WTC11 (cell line): ENCODE measurements around the gene ZNF823. TPM values are rescaled to one million over a fixed set of nuclear protein-coding genes. Genes with fewer than 3 reads are reported as not detected.

ENCODE experiments used
- ATAC-seq: fragments of 200-7000 bp; cut with Tn5 transposase; 2 replicates; pipeline ENCODE4 v1.10.0; 2021; ENCODE audit warnings: mild to moderate bottlenecking, moderate library complexity
- CTCF ChIA-PET: fragments of 300-600 bp; sonication (Branson Sonifier 250); formaldehyde crosslinking; loops from one replicate; lab custom pipeline; 2021; ENCODE audit warnings: antibody characterized with exemption; lab: Charles Lee
- POLR2A ChIA-PET: fragments of 350-600 bp; sonication (Branson Sonifier 250); formaldehyde crosslinking; loops from one replicate; lab custom pipeline; 2021; ENCODE audit warnings: antibody characterized with exemption; lab: Charles Lee
- DNase-seq: peaks from one replicate; pipeline ENCODE4 v3.0.0; 2021; ENCODE audit warnings: low spot score
- H3K27ac Mint-ChIP-seq: 2 replicates; pipeline ENCODE4 v1.8.0; 2021; ENCODE audit warnings: mixed read lengths
- H3K27me3 Mint-ChIP-seq: 2 replicates; pipeline ENCODE4 v1.8.0; 2021; ENCODE audit warnings: low read depth, mild to moderate bottlenecking, moderate library complexity, mixed read lengths
- H3K36me3 Mint-ChIP-seq: 2 replicates; pipeline ENCODE4 v1.8.0; 2021; ENCODE audit warnings: mixed read lengths
- H3K4me1 Mint-ChIP-seq: 2 replicates; pipeline ENCODE4 v1.8.0; 2022; ENCODE audit warnings: mixed read lengths
- H3K4me3 Mint-ChIP-seq: 2 replicates; pipeline ENCODE4 v1.8.0; 2021; ENCODE audit warnings: mild to moderate bottlenecking, moderate library complexity, mixed read lengths
- H3K9me3 Mint-ChIP-seq: 2 replicates; pipeline ENCODE4 v1.8.0; 2021; ENCODE audit warnings: mixed read lengths
- ESRRA ChIP-seq: sonication (generic); formaldehyde crosslinking; IDR thresholded peaks from 2 replicates; pipeline ENCODE4 v1.8.1; 2022; ENCODE audit warnings: mild to moderate bottlenecking, missing genetic modification reagents, borderline replicate concordance
- JAZF1 ChIP-seq: fragments of 250-450 bp; sonication (Bioruptor Pico); IDR thresholded peaks from 2 replicates; pipeline ENCODE4 v1.9.0; 2021; ENCODE audit warnings: moderate library complexity, mild to moderate bottlenecking, inconsistent platforms
- JUN ChIP-seq: sonication (generic); formaldehyde crosslinking; IDR thresholded peaks from 2 replicates; pipeline ENCODE4 v1.8.0; 2023; ENCODE audit warnings: mild to moderate bottlenecking, missing genetic modification reagents
- NR2C2 ChIP-seq: sonication (generic); formaldehyde crosslinking; IDR thresholded peaks from 2 replicates; pipeline ENCODE4 v1.8.0; 2022; ENCODE audit warnings: mild to moderate bottlenecking, missing genetic modification reagents
- SOX15 ChIP-seq: fragments of 250-450 bp; sonication (Bioruptor Pico); IDR thresholded peaks from 2 replicates; pipeline ENCODE4 v1.9.0; 2021; ENCODE audit warnings: mild to moderate bottlenecking
- TCF7 ChIP-seq: sonication (generic); formaldehyde crosslinking; IDR thresholded peaks from 2 replicates; pipeline ENCODE4 v1.8.0; 2022; ENCODE audit warnings: mild to moderate bottlenecking, low read depth, missing genetic modification reagents, moderate library complexity
- TEAD1 ChIP-seq: sonication (generic); formaldehyde crosslinking; IDR thresholded peaks from 2 replicates; pipeline ENCODE4 v1.8.0; 2022; ENCODE audit warnings: mild to moderate bottlenecking, missing genetic modification reagents
- total RNA-seq: library from RNA; stranded (reverse); gene quantifications from 3 replicates; pipeline ENCODE4 v1.2.3, GENCODE V29; 2021
- TF ChIP-seq, protein P1 (sequence below): fragments of 200-600 bp; IDR thresholded peaks from 2 replicates; pipeline ENCODE4 v1.8.0; 2022; ENCODE audit warnings: antibody characterized with exemption
- TF ChIP-seq, protein P2 (sequence below): sonication (generic); formaldehyde crosslinking; IDR thresholded peaks from 2 replicates; pipeline ENCODE4 v1.8.0; 2022; ENCODE audit warnings: mild to moderate bottlenecking, missing genetic modification reagents
- TF ChIP-seq, protein P3 (sequence below): sonication (generic); formaldehyde crosslinking; IDR thresholded peaks from 2 replicates; pipeline ENCODE4 v1.8.1; 2023; ENCODE audit warnings: mild to moderate bottlenecking, missing genetic modification reagents, borderline replicate concordance
- TF ChIP-seq, protein P4 (sequence below): sonication (generic); formaldehyde crosslinking; IDR thresholded peaks from 2 replicates; pipeline ENCODE4 v1.8.1; 2022; ENCODE audit warnings: low read depth, mild to moderate bottlenecking, moderate library complexity, missing genetic modification reagents, borderline replicate concordance
- TF ChIP-seq, protein P5 (sequence below): fragments of 250-450 bp; sonication (Bioruptor Pico); IDR thresholded peaks from 2 replicates; pipeline ENCODE4 v1.9.0; 2021; ENCODE audit warnings: mild to moderate bottlenecking
- TF ChIP-seq, protein P6 (sequence below): sonication (generic); formaldehyde crosslinking; IDR thresholded peaks from 2 replicates; pipeline ENCODE4 v1.8.0; 2023; ENCODE audit warnings: missing genetic modification reagents

ZNF823 gene
- total RNA-seq, 1 experiment from 2014 or later, result 5.4 TPM

DNA sequence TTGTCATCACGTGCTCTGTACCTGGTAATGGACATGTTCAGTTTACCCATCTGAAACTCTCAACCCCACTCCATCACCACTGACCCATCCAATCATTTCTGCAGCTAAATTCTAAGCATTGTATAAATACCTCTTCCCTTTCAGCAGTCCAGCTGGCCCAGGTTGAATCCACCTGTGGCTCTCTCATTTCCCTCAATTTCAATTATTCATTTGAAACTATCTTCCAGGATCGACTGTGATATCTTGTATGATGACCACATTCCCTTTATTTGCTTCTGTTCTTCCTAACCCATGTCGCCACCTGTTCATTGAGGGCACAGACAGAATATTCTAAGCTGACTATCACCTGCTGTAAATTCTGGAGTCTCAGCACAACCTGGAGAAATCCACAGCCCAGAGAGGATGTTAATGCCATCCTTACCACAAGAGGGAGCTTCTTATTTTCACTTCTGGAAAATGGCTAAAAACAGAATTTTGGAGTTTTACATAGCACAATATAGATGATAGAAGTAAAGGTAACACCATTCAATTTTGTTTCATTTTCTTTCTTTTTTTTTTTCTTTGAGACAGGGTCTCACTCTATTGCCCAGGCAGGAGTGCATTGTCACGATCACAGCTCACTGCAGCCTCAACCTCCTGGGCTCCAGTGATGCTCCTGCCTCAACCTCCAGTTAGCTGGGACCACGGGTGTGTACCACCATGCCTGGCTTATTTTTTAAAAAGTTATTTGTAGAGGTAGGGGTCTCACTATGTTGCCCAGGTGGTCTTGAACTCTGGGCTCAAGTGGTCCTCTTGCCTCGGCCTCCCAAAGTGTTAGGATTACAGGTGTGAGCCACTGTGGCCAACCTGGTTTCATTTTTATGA, 38.6 kb downstream of the ZNF823 start:
- H3K4me3 Mint-ChIP-seq, result no peak overlapping the region

DNA sequence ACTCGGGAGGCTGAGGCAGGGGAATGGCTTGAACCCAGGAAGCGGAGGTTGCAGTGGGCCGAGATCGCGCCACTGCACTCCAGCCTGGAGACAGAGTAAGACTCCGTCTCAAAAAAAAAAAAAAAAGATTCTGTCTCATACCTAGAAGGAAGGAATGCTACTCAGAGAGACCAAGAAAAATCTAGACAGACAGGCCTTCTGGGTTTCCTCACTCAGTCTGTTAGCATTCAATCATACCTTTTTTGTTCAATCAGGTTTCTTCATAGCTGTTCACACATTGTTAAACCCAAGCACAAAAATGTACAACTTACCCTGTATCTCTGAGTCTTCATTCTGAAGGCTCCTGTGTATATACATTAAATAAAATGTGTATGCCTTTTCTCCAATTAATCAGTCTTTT, 40.5 kb downstream of the ZNF823 start:
- Mint-ChIP-seq H3K27me3 (peaks cover 17% of the 10 kb centered on the region), H3K27ac (no peak overlapping the region), H3K4me3 (no peak overlapping the region), H3K36me3 (no peaks in the 10 kb centered on the region; the same call in 1 of the 2 replicates), H3K4me1 (peaks cover 15% of the 10 kb centered on the region), H3K9me3 (no peaks in the 10 kb centered on the region)
- POLR2A ChIA-PET, result no interaction called here
- DNase-seq (no peak), ATAC-seq (no peak)
- CTCF ChIA-PET, result interaction anchor here (1.3 kb wide), 1 partner anchor 100 kb away, joined by 11 read pairs; the partner anchor contains the start of gene ZNF491
- TF ChIP-seq, protein P1, sequence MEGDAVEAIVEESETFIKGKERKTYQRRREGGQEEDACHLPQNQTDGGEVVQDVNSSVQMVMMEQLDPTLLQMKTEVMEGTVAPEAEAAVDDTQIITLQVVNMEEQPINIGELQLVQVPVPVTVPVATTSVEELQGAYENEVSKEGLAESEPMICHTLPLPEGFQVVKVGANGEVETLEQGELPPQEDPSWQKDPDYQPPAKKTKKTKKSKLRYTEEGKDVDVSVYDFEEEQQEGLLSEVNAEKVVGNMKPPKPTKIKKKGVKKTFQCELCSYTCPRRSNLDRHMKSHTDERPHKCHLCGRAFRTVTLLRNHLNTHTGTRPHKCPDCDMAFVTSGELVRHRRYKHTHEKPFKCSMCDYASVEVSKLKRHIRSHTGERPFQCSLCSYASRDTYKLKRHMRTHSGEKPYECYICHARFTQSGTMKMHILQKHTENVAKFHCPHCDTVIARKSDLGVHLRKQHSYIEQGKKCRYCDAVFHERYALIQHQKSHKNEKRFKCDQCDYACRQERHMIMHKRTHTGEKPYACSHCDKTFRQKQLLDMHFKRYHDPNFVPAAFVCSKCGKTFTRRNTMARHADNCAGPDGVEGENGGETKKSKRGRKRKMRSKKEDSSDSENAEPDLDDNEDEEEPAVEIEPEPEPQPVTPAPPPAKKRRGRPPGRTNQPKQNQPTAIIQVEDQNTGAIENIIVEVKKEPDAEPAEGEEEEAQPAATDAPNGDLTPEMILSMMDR, result no peak
- no peak for TF ChIP-seq TEAD1 (CRISPR knock-in tag)
- no peak for TF ChIP-seq SOX15 (CRISPR knock-in tag)
- TF ChIP-seq, protein P2, sequence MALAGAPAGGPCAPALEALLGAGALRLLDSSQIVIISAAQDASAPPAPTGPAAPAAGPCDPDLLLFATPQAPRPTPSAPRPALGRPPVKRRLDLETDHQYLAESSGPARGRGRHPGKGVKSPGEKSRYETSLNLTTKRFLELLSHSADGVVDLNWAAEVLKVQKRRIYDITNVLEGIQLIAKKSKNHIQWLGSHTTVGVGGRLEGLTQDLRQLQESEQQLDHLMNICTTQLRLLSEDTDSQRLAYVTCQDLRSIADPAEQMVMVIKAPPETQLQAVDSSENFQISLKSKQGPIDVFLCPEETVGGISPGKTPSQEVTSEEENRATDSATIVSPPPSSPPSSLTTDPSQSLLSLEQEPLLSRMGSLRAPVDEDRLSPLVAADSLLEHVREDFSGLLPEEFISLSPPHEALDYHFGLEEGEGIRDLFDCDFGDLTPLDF (CRISPR knock-in tag), result no peak
- no peak for TF ChIP-seq NR2C2 (CRISPR knock-in tag)
- TF ChIP-seq, protein P3, sequence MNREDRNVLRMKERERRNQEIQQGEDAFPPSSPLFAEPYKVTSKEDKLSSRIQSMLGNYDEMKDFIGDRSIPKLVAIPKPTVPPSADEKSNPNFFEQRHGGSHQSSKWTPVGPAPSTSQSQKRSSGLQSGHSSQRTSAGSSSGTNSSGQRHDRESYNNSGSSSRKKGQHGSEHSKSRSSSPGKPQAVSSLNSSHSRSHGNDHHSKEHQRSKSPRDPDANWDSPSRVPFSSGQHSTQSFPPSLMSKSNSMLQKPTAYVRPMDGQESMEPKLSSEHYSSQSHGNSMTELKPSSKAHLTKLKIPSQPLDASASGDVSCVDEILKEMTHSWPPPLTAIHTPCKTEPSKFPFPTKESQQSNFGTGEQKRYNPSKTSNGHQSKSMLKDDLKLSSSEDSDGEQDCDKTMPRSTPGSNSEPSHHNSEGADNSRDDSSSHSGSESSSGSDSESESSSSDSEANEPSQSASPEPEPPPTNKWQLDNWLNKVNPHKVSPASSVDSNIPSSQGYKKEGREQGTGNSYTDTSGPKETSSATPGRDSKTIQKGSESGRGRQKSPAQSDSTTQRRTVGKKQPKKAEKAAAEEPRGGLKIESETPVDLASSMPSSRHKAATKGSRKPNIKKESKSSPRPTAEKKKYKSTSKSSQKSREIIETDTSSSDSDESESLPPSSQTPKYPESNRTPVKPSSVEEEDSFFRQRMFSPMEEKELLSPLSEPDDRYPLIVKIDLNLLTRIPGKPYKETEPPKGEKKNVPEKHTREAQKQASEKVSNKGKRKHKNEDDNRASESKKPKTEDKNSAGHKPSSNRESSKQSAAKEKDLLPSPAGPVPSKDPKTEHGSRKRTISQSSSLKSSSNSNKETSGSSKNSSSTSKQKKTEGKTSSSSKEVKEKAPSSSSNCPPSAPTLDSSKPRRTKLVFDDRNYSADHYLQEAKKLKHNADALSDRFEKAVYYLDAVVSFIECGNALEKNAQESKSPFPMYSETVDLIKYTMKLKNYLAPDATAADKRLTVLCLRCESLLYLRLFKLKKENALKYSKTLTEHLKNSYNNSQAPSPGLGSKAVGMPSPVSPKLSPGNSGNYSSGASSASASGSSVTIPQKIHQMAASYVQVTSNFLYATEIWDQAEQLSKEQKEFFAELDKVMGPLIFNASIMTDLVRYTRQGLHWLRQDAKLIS (CRISPR knock-in tag), result no peak
- no peak for TF ChIP-seq JUN (CRISPR knock-in tag)
- no peak for TF ChIP-seq JAZF1 (CRISPR knock-in tag)
- TF ChIP-seq, protein P4, sequence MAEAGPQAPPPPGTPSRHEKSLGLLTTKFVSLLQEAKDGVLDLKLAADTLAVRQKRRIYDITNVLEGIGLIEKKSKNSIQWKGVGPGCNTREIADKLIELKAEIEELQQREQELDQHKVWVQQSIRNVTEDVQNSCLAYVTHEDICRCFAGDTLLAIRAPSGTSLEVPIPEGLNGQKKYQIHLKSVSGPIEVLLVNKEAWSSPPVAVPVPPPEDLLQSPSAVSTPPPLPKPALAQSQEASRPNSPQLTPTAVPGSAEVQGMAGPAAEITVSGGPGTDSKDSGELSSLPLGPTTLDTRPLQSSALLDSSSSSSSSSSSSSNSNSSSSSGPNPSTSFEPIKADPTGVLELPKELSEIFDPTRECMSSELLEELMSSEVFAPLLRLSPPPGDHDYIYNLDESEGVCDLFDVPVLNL (CRISPR knock-in tag), result no peak
- TF ChIP-seq TCF7 (CRISPR knock-in tag), result no peak
- TF ChIP-seq, protein P5, sequence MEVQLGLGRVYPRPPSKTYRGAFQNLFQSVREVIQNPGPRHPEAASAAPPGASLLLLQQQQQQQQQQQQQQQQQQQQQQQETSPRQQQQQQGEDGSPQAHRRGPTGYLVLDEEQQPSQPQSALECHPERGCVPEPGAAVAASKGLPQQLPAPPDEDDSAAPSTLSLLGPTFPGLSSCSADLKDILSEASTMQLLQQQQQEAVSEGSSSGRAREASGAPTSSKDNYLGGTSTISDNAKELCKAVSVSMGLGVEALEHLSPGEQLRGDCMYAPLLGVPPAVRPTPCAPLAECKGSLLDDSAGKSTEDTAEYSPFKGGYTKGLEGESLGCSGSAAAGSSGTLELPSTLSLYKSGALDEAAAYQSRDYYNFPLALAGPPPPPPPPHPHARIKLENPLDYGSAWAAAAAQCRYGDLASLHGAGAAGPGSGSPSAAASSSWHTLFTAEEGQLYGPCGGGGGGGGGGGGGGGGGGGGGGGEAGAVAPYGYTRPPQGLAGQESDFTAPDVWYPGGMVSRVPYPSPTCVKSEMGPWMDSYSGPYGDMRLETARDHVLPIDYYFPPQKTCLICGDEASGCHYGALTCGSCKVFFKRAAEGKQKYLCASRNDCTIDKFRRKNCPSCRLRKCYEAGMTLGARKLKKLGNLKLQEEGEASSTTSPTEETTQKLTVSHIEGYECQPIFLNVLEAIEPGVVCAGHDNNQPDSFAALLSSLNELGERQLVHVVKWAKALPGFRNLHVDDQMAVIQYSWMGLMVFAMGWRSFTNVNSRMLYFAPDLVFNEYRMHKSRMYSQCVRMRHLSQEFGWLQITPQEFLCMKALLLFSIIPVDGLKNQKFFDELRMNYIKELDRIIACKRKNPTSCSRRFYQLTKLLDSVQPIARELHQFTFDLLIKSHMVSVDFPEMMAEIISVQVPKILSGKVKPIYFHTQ (CRISPR knock-in tag), result no peak
- TF ChIP-seq, protein P6, sequence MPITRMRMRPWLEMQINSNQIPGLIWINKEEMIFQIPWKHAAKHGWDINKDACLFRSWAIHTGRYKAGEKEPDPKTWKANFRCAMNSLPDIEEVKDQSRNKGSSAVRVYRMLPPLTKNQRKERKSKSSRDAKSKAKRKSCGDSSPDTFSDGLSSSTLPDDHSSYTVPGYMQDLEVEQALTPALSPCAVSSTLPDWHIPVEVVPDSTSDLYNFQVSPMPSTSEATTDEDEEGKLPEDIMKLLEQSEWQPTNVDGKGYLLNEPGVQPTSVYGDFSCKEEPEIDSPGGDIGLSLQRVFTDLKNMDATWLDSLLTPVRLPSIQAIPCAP, result no peak

More for the DNA sequence above, 38.6 kb downstream of the ZNF823 start:
- Mint-ChIP-seq H3K4me1 (0 out of 2 replicates have a peak, but pooled peaks cover 5% of the 10 kb centered on the region), H3K36me3 (no peaks in the 10 kb centered on the region), H3K27me3 (peaks cover 18% of the 10 kb centered on the region), H3K27ac (peak overlapping the region; percentile 36; the same call in 1 of the 2 replicates), H3K9me3 (no peaks in the 10 kb centered on the region)
- DNase-seq (no peak), ATAC-seq (peak; percentile 61)
- CTCF ChIA-PET, result interaction anchor here (0.6 to 3.0 kb wide), 43 partner anchors 9 to 590 kb away, joined by 3 to 28 read pairs (median 4); partner anchors contain the start of genes CNN1, ELOF1, SWSAP1 and ZNF433
- POLR2A ChIA-PET, result interaction anchor here (0.5 to 0.9 kb wide), 2 partner anchors 11 to 389 kb away, joined by 4 read pairs; no protein-coding TSS in a partner anchor
- no peak for TF ChIP-seq ESRRA (CRISPR knock-in tag)
- TF ChIP-seq, protein P1, result peak; percentile 41
